SK-N-SH treated with all-trans-retinoic acid at 6 μM for 48 hours (cell line): ENCODE results near the gene CACNG1.

Experiments
- ARNTL ChIP-seq: fragments of 450-650 bp; formaldehyde crosslinking; IDR thresholded peaks from 2 replicates; pipeline ENCODE4 v1.5.0; 2020; ENCODE audit warnings: low read depth, mild to moderate bottlenecking, moderate library complexity, borderline replicate concordance
- BACH2 ChIP-seq: fragments of 250-450 bp; sonication (Bioruptor Pico); IDR thresholded peaks from 2 replicates; pipeline ENCODE4 v1.9.0; 2021; ENCODE audit warnings: mild to moderate bottlenecking, borderline replicate concordance
- RARB ChIP-seq: fragments of 250-450 bp; sonication (Bioruptor Pico); IDR thresholded peaks from 2 replicates; pipeline ENCODE4 v1.8.0; 2021; ENCODE audit warnings: mild to moderate bottlenecking, moderate library complexity
- TCF4 ChIP-seq: fragments of 250-450 bp; sonication (Bioruptor Pico); IDR thresholded peaks from 2 replicates; pipeline ENCODE4 v1.8.0; 2021; ENCODE audit warnings: mild to moderate bottlenecking, moderate library complexity, borderline replicate concordance
- ZC3H10 ChIP-seq: fragments of 250-450 bp; sonication (Bioruptor Pico); IDR thresholded peaks from 2 replicates; pipeline ENCODE4 v1.5.1; 2021; ENCODE audit warnings: mild to moderate bottlenecking, moderate library complexity
- ZFP3 ChIP-seq: fragments of 250-450 bp; sonication (Bioruptor Pico); IDR thresholded peaks from 2 replicates; pipeline ENCODE4 v1.5.0; 2020; ENCODE audit warnings: mild to moderate bottlenecking, moderate library complexity
- ZNF8 ChIP-seq: fragments of 450-650 bp; formaldehyde crosslinking; IDR thresholded peaks from 2 replicates; pipeline ENCODE4 v1.5.0; 2020; ENCODE audit warnings: mild to moderate bottlenecking, moderate library complexity
- TF ChIP-seq, protein P1 (sequence below): fragments of 250-450 bp; sonication (Bioruptor Pico); IDR thresholded peaks from 2 replicates; pipeline ENCODE4 v1.5.1; 2021; ENCODE audit warnings: mild to moderate bottlenecking, moderate library complexity
- TF ChIP-seq, protein P2 (sequence below): fragments of 250-450 bp; sonication (Bioruptor Pico); IDR thresholded peaks from 2 replicates; pipeline ENCODE4 v1.5.0; 2020; ENCODE audit warnings: mild to moderate bottlenecking, moderate library complexity
- TF ChIP-seq, protein P3 (sequence below): fragments of 250-450 bp; sonication (Bioruptor Pico); IDR thresholded peaks from 2 replicates; pipeline ENCODE4 v1.8.0; 2020; ENCODE audit warnings: mild to moderate bottlenecking, moderate library complexity, borderline replicate concordance
- TF ChIP-seq, protein P4 (sequence below): fragments of 250-450 bp; sonication (Bioruptor Pico); IDR thresholded peaks from 2 replicates; pipeline ENCODE4 v1.5.1; 2020; ENCODE audit warnings: low read depth, mild to moderate bottlenecking, moderate library complexity

DNA sequence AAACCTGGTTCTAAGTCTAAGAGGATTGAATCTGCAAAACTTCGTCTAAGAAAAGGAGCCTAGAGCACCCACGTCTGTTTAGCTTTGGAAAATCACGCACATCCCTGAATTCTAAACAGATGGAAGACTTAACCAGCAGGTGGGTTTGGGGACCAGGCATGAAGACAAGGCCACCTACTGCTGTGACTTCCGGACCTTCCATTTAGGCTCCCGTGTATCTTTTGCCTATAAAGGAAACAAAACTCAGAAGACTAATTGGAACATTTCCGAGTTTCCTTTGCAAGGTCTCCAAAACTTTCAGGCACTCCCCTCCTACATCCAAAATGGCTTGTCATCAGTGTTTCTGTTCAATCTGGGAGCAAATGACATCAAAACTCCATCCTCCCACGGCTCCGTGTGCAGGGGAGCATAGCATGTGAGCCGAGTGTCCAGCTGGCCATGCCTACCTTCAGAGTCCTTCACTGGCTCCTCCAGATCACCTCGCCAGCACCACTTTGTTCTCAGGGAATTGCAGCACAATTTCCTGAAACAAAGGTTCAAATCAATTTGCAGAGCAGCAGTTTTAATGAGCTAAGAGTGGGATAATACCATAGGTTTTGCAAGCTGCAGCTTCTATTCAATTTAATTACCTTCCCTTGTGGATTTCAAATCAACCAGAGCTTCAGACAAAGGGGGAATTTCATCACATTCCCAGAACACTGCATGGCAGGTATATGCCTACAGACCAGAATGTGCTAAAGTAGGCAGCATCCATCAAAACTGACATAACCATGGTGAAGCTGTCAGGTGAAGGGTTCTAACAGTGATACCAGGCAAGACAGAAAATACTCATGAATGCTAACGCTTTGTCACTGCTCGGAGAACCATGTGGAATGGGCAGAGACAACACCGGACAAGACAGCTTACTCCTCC lies 23.5 kb downstream of the CACNG1 start:
- TF ChIP-seq, protein P1, sequence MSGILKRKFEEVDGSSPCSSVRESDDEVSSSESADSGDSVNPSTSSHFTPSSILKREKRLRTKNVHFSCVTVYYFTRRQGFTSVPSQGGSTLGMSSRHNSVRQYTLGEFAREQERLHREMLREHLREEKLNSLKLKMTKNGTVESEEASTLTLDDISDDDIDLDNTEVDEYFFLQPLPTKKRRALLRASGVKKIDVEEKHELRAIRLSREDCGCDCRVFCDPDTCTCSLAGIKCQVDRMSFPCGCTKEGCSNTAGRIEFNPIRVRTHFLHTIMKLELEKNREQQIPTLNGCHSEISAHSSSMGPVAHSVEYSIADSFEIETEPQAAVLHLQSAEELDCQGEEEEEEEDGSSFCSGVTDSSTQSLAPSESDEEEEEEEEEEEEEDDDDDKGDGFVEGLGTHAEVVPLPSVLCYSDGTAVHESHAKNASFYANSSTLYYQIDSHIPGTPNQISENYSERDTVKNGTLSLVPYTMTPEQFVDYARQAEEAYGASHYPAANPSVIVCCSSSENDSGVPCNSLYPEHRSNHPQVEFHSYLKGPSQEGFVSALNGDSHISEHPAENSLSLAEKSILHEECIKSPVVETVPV (CRISPR knock-in tag): no peak
- TF ChIP-seq, protein P2, sequence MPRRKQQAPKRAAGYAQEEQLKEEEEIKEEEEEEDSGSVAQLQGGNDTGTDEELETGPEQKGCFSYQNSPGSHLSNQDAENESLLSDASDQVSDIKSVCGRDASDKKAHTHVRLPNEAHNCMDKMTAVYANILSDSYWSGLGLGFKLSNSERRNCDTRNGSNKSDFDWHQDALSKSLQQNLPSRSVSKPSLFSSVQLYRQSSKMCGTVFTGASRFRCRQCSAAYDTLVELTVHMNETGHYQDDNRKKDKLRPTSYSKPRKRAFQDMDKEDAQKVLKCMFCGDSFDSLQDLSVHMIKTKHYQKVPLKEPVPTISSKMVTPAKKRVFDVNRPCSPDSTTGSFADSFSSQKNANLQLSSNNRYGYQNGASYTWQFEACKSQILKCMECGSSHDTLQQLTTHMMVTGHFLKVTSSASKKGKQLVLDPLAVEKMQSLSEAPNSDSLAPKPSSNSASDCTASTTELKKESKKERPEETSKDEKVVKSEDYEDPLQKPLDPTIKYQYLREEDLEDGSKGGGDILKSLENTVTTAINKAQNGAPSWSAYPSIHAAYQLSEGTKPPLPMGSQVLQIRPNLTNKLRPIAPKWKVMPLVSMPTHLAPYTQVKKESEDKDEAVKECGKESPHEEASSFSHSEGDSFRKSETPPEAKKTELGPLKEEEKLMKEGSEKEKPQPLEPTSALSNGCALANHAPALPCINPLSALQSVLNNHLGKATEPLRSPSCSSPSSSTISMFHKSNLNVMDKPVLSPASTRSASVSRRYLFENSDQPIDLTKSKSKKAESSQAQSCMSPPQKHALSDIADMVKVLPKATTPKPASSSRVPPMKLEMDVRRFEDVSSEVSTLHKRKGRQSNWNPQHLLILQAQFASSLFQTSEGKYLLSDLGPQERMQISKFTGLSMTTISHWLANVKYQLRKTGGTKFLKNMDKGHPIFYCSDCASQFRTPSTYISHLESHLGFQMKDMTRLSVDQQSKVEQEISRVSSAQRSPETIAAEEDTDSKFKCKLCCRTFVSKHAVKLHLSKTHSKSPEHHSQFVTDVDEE (CRISPR knock-in tag): no peak
- TF ChIP-seq ZNF8 (CRISPR knock-in tag) (no peak), ZFP3 (CRISPR knock-in tag) (no peak), TCF4 (no peak), ARNTL (CRISPR knock-in tag) (no peak), RARB (CRISPR knock-in tag) (no peak), BACH2 (CRISPR knock-in tag) (no peak), ZC3H10 (no peak)
- TF ChIP-seq, protein P3, sequence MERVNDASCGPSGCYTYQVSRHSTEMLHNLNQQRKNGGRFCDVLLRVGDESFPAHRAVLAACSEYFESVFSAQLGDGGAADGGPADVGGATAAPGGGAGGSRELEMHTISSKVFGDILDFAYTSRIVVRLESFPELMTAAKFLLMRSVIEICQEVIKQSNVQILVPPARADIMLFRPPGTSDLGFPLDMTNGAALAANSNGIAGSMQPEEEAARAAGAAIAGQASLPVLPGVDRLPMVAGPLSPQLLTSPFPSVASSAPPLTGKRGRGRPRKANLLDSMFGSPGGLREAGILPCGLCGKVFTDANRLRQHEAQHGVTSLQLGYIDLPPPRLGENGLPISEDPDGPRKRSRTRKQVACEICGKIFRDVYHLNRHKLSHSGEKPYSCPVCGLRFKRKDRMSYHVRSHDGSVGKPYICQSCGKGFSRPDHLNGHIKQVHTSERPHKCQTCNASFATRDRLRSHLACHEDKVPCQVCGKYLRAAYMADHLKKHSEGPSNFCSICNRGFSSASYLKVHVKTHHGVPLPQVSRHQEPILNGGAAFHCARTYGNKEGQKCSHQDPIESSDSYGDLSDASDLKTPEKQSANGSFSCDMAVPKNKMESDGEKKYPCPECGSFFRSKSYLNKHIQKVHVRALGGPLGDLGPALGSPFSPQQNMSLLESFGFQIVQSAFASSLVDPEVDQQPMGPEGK (CRISPR knock-in tag): no peak
- TF ChIP-seq, protein P4, sequence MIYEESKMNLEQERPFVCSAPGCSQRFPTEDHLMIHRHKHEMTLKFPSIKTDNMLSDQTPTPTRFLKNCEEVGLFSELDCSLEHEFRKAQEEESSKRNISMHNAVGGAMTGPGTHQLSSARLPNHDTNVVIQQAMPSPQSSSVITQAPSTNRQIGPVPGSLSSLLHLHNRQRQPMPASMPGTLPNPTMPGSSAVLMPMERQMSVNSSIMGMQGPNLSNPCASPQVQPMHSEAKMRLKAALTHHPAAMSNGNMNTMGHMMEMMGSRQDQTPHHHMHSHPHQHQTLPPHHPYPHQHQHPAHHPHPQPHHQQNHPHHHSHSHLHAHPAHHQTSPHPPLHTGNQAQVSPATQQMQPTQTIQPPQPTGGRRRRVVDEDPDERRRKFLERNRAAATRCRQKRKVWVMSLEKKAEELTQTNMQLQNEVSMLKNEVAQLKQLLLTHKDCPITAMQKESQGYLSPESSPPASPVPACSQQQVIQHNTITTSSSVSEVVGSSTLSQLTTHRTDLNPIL (CRISPR knock-in tag): no peak
